Coronary artery (tissue), 2 donors: Measurements from ENCODE around the gene PAX6.

Experiments
- DNase-seq: peaks from one replicate; pipeline ENCODE4 v3.0.0-alpha.2; 2017; ENCODE audit warnings: low spot score
- H3K27ac ChIP-seq, 2 donors: fragments of 200-600 bp; sonication (generic); one replicate each; pipeline ENCODE4 v1.5.1; 2016 to 2019
- H3K4me3 ChIP-seq: fragments of 200-600 bp; sonication (generic); 2 replicates; pipeline ENCODE4 v1.5.1; 2016; ENCODE audit warnings: mild to moderate bottlenecking, moderate library complexity
- CTCF ChIP-seq: fragments of 200-600 bp; sonication (generic); IDR thresholded peaks from one replicate; pipeline ENCODE4 v1.5.1; 2019; ENCODE audit warnings: antibody characterized with exemption

The PAX6 gene

GRCh38 chr11:31797190-31798056 lies 13.7 kb downstream of the PAX6 start:
- Histone ChIP-seq H3K27ac (no peak overlapping the region), H3K4me3 (no peak overlapping the region)
- no peak for DNase-seq
- TF ChIP-seq CTCF: no peak

GRCh38 chr11:31796499-31797189 lies 14.5 kb downstream of the PAX6 start:
- H3K4me3 ChIP-seq: no peak overlapping the region
- no peak for TF ChIP-seq CTCF
- H3K27ac ChIP-seq: no peak overlapping the region
- no peak for DNase-seq

GRCh38 chr11:31795706-31796498 lies 15.2 kb downstream of the PAX6 start:
- H3K4me3 ChIP-seq: no peak overlapping the region
- DNase-seq: no peak
- TF ChIP-seq CTCF: no peak
- H3K27ac ChIP-seq: no peak overlapping the region

- no peak for TF ChIP-seq CTCF
- Histone ChIP-seq H3K4me3 (no peak overlapping the region), H3K27ac (no peak overlapping the region)
- no peak for DNase-seq
These were observed 16.6 kb downstream of the PAX6 start for GRCh38 chr11:31794548-31794947.

GRCh38 chr11:31793264-31793663 lies 17.9 kb downstream of the PAX6 start:
- no peak overlapping the region for H3K4me3 ChIP-seq
- H3K27ac ChIP-seq: no peak overlapping the region
- DNase-seq: no peak
- TF ChIP-seq CTCF: no peak

GRCh38 chr11:31792456-31792855 lies 18.7 kb downstream of the PAX6 start:
- no peak for TF ChIP-seq CTCF

More at GRCh38 chr11:31792456-31792855, 18.7 kb downstream of the PAX6 start:
- H3K4me3 ChIP-seq: no peak overlapping the region
- no peak for DNase-seq
- H3K27ac ChIP-seq: no peak overlapping the region
